ENCODE results near the gene AATF.

- peak; percentile 92 for TF ChIP-seq CTCF (IDR thresholded peaks at IDR 0.05; ENCODE audit: low read depth, low read length)
- no peak for TF ChIP-seq POLR2A (IDR thresholded peaks at IDR 0.05; ENCODE audit: extremely low read depth, insufficient read length)
These were observed 98.9 kb downstream of the AATF start for GRCh38 chr17:37047631-37048104.

All from NB4 (cell line).